OCI-LY1 (cell line): Measurements from ENCODE around the gene APOD.
"Not testable (repeated sequence)": the region's sequence is repeated elsewhere in the genome, so short reads cannot be mapped to it uniquely, and the experiment has no call there.

Experiments
- H2AFZ ChIP-seq: fragments of 200-600 bp; sonication (generic), shearing (Covaris generic); 2 replicates; pipeline ENCODE4 v1.6.0; 2014; ENCODE audit warnings: antibody characterized with exemption, mild to moderate bottlenecking, low read length
- H3F3A ChIP-seq: fragments of 200-600 bp; sonication (generic), shearing (Covaris generic); 2 replicates; pipeline ENCODE4 v1.6.0; 2014; ENCODE audit warnings: mild to moderate bottlenecking, antibody characterized with exemption, low read length, moderate library complexity; ENCODE audit not compliant: insufficient read depth
- H3K27ac ChIP-seq: fragments of 200-600 bp; sonication (generic); 2 replicates; pipeline ENCODE4 v1.5.1; 2014; ENCODE audit warnings: low read length, mixed run types, mild to moderate bottlenecking, low read depth; ENCODE audit not compliant: poor library complexity, severe bottlenecking
- H3K27me3 ChIP-seq: fragments of 200-600 bp; sonication (generic); 2 replicates; pipeline ENCODE4 v1.6.0; 2014; ENCODE audit warnings: antibody characterized with exemption, mild to moderate bottlenecking, low read length, moderate library complexity; ENCODE audit not compliant: insufficient read depth
- H3K36me3 ChIP-seq: fragments of 200-600 bp; sonication (generic); 2 replicates; pipeline ENCODE4 v1.6.1; 2014; ENCODE audit warnings: mild to moderate bottlenecking, antibody characterized with exemption, low read length, moderate library complexity, mixed read lengths; ENCODE audit not compliant: insufficient read depth
- H3K4me1 ChIP-seq: fragments of 200-600 bp; sonication (generic); 2 replicates; pipeline ENCODE4 v1.5.1; 2014; ENCODE audit warnings: mild to moderate bottlenecking, low read length, moderate library complexity; ENCODE audit not compliant: insufficient read depth, severe bottlenecking
- H3K4me2 ChIP-seq: fragments of 200-600 bp; sonication (generic), shearing (Covaris generic); 2 replicates; pipeline ENCODE4 v1.6.1; 2014; ENCODE audit warnings: low read length
- H3K4me3 ChIP-seq: fragments of 200-600 bp; sonication (generic); 2 replicates; pipeline ENCODE4 v1.5.1; 2014; ENCODE audit warnings: low read length, low read depth, mild to moderate bottlenecking, mixed read lengths; ENCODE audit not compliant: poor library complexity, severe bottlenecking
- H3K79me2 ChIP-seq: fragments of 200-600 bp; shearing (Covaris generic); 2 replicates; pipeline ENCODE4 v1.6.1; 2016; ENCODE audit warnings: mixed run types, low read length, mixed read lengths; ENCODE audit not compliant: insufficient read depth
- H3K9ac ChIP-seq: fragments of 200-600 bp; sonication (generic), shearing (Covaris generic); 2 replicates; pipeline ENCODE4 v1.6.1; 2014; ENCODE audit warnings: mild to moderate bottlenecking, low read length, mixed read lengths
- H3K9me2 ChIP-seq: fragments of 200-600 bp; sonication (generic), shearing (Covaris generic); 2 replicates; pipeline ENCODE4 v1.6.1; 2014; ENCODE audit warnings: low read depth, mild to moderate bottlenecking, low read length, mixed read lengths
- H3K9me3 ChIP-seq: fragments of 200-600 bp; shearing (Covaris generic); 2 replicates; pipeline ENCODE4 v1.6.1; 2014; ENCODE audit warnings: low read length, mixed read lengths
- H4K20me1 ChIP-seq: fragments of 200-600 bp; sonication (generic), shearing (Covaris generic); 2 replicates; pipeline ENCODE4 v1.6.0; 2016; ENCODE audit warnings: mild to moderate bottlenecking, low read length; ENCODE audit not compliant: insufficient read depth

The APOD gene

DNA sequence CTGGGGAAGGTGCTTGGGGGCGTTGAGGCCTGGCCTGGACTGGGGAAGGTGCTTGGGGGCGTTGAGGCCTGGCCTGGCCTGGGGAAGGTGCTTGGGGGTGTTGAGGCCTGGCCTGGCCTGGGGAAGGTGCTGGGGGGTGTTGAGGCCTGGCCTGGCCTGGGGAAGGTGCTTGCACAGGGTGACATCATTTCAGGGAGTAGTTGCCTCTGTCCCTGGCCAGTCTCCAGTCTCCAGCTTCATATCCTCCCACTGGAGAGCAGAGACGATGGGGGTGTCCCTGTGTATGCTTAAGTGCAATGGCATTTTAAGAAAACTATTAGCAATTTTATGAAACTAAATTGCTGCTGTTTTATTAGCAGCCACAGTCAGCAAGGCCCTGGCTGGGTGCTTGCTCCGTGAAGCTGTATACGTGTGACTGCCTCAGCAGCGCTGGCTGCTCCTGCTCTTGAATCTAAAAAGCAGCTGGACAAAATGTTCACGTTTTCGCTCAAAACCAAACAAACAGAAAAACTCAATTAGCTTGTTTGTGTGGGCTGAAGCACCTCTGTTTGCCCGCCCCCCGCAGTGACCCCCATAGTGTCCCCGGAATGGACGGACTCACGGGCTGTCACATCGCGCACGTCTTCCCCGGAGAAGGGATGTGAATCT lies 38.9 kb upstream of the APOD start:
- H3K9me3 ChIP-seq, H2AFZ ChIP-seq, H3K9me2 ChIP-seq, H3K4me1 ChIP-seq, H3K27me3 ChIP-seq, H4K20me1 ChIP-seq, H3F3A ChIP-seq, H3K36me3 ChIP-seq, H3K4me2 ChIP-seq, H3K79me2 ChIP-seq, H3K9ac ChIP-seq, H3K27ac ChIP-seq, H3K4me3 ChIP-seq: not testable (repeated sequence)

DNA sequence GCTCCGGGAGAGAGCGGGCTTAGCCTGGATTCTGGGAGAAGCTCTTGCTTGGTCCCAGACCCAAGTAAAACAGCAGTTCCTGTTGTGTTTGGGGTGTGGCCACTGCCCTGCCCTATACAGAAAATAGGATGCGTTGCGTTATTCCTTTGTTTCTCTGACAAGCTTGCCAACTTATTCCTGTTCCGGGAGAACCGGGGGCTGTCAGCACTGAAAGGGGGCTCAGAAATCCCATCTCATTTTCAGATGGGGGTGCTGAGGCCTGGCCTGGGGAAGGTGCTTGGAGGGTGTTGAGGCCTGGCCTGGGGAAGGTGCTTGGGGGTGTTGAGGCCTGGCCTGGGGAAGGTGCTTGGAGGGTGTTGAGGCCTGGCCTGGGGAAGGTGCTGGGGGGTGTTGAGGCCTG lies 38.3 kb upstream of the APOD start:
- not testable (repeated sequence) for H3K9ac ChIP-seq, H3K36me3 ChIP-seq, H3K9me3 ChIP-seq, H3K4me2 ChIP-seq, H3K9me2 ChIP-seq, H3F3A ChIP-seq, H2AFZ ChIP-seq, H3K4me3 ChIP-seq, H3K27ac ChIP-seq, H3K4me1 ChIP-seq, H3K79me2 ChIP-seq, H3K27me3 ChIP-seq, H4K20me1 ChIP-seq

DNA sequence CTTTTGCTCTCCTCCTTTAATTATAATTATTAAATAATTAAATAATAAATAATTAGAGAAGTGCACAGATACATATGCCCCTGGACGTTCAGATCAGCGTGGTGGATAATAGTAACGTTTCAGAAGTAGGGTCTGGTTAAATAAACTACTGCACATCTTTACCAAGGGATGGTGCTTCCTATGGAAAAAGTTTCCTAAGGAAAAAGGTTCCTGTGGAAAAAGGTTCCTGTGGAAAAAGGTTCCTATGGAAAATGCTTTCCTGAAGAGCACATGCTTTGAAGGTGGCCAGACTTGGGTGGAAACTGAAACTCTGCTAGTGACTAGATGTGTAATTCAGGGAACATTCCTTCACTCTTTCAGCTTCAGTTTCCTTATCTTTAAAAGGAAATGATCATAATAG lies 37.4 kb upstream of the APOD start:
- not testable (repeated sequence) for H3K9me3 ChIP-seq, H3K36me3 ChIP-seq, H2AFZ ChIP-seq, H3K4me3 ChIP-seq, H3F3A ChIP-seq, H3K4me2 ChIP-seq, H3K9me2 ChIP-seq, H3K27ac ChIP-seq, H3K4me1 ChIP-seq, H4K20me1 ChIP-seq, H3K9ac ChIP-seq, H3K79me2 ChIP-seq, H3K27me3 ChIP-seq

DNA sequence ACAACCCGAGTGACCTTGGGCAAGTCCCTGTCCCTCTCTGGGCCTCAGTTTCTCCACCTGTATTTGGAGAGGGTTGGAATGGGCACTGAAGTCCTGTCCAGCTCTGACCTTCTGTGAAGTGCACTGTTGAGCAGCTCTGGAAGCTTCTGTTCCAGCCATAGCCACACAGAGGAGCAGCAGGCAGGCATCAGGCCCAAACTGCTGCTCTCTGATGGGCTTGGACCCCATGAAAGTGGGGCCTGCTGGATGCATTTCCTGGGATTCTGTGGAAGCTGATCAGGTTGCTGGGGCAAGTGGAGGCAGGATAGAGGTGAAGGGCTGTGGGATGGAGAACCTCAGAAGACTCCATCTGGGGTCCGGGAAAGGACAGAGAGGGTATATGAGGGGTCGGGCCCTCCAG lies 36.7 kb upstream of the APOD start:
- not testable (repeated sequence) for H3K27ac ChIP-seq, H3K9me3 ChIP-seq, H3F3A ChIP-seq, H3K79me2 ChIP-seq, H3K27me3 ChIP-seq, H3K9ac ChIP-seq, H3K9me2 ChIP-seq, H3K4me2 ChIP-seq, H3K4me3 ChIP-seq, H4K20me1 ChIP-seq, H2AFZ ChIP-seq, H3K36me3 ChIP-seq, H3K4me1 ChIP-seq

DNA sequence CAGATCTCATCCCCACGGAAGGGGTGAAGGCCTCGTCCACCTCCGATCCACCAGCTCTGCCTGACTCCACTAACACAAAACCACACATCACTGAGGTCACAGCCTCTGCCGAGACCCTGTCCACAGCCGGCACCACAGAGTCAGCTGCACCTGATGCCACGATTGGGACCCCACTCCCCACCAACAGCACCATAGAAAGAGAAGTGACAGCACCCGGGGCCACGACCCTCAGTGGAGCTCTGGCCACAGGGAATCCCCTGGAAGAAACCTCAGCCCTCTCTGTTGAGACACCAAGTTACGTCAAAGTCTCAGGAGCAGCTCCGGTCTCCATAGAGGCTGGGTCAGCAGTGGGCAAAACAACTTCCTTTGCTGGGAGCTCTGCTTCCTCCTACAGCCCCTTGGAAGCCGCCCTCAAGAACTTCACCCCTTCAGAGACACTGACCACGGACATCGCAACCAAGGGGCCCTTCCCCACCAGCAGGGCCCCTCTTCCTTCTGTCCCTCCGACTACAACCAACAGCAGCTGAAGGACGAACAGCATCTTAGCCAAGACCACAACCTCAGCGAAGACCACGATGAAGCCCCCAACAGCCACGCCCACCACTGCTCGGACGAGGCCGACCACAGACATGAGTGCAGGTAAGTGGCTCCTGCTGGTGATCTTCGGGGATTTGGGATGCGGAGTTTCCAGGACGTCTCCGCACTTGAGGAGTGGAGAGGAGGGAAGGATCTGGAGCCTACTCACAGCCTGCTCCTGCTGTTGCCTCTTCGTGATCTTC lies 36.0 kb upstream of the APOD start:
- not testable (repeated sequence) for H3K36me3 ChIP-seq, H3F3A ChIP-seq, H3K9ac ChIP-seq, H3K9me2 ChIP-seq, H2AFZ ChIP-seq, H4K20me1 ChIP-seq, H3K9me3 ChIP-seq, H3K27me3 ChIP-seq, H3K4me2 ChIP-seq, H3K4me1 ChIP-seq, H3K79me2 ChIP-seq, H3K4me3 ChIP-seq, H3K27ac ChIP-seq

DNA sequence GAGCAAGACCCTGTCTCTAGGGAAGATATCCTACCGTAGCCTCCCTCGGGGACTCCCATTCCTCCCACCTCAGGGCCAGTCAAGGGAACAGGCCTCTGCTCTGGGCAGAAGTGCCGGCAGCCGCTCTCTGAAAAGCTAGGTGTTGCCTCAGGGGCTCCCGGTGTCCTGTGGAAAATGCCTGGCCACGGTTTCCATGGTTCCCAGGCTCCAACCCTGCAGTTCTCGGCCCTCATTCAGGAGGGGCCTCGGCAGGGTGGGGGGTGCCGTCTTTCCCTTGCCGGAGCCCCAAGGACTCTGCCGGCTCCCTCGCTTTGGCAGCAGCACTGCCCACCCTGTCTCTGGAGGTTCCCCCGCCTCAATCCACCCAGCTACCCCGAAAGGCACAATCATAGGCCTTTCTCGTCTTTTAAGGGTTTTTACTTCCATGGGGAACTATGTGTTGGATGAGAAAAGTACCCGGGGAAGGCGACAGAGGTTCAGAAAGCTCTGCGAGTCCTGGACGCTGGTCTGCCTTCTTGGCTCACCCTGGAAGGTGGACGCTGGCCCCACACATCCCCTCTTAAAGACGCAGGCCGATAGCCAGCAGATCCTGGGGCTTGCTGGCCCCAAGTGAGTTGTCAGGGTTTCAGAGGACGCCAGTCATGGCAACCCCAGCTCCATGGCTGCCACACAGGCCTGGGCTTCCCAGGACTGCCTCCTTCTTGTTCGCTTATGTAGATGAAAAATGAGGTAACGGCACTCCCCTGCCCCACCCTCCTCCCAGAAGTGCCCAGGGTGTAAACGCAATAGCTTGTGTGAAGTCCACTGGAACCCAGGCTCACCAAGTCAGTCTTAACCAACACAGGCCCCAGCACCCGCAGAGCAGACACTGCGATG lies 34.3 kb upstream of the APOD start:
- not testable (repeated sequence) for H3K4me1 ChIP-seq, H3K27ac ChIP-seq, H3K9ac ChIP-seq, H3K9me3 ChIP-seq, H3K9me2 ChIP-seq, H2AFZ ChIP-seq, H3K36me3 ChIP-seq, H4K20me1 ChIP-seq, H3K4me2 ChIP-seq, H3K4me3 ChIP-seq, H3K27me3 ChIP-seq, H3F3A ChIP-seq, H3K79me2 ChIP-seq
